K562 (cell line): ENCODE results near the gene CLIC3. TPM values are rescaled to one million over a fixed set of nuclear protein-coding genes. Genes with fewer than 3 reads are reported as not detected.
A peak's percentile ranks its signal among the peaks of the same experiment; 100 is the strongest.

Source experiments
- ATAC-seq: fragments of 200-7000 bp; cut with Tn5 transposase; 3 replicates; pipeline ENCODE4 v1.9.1; 2020; ENCODE audit warnings: moderate library complexity
- BruUV-seq: library from RNA; stranded (reverse); fragments of 400-500 nt; replicated peaks from 2 replicates; lab custom pipeline; 2021; lab: Mats Ljungman, UMichigan
- CTCF ChIA-PET: fragments of 300-600 bp; formaldehyde crosslinking; extraction: SDS; loops from one replicate; lab custom pipeline; 2021; ENCODE audit warnings: low intra/inter-chr PET ratio; lab: Yijun Ruan, JAX
- POLR2A ChIA-PET: fragments of 300-600, 350-650 bp; sonication (Branson Sonifier 250); formaldehyde crosslinking; extraction: SDS; loops from one replicate; lab custom pipeline; 2021; ENCODE audit warnings: antibody characterized with exemption, inconsistent platforms; lab: Yijun Ruan, JAX
- DNase-seq, 4 experiments: peaks; one replicate each; pipeline versions ENCODE4 v3.0.0 to v3.0.0-alpha.2; 2011 to 2018; ENCODE audit warnings: low spot score in 3 of 4, mixed read lengths in 3 of 4; ENCODE audit errors: extremely low read depth in 1 of 4
- FAIRE-seq: peaks from 2 replicates; lab custom pipeline; 2011; peaks lifted over from hg19 to GRCh38; lab: Jason Lieb, UNC
- H2AFZ ChIP-seq: 2 replicates; pipeline ENCODE4 v1.6.0; 2011; ENCODE audit warnings: low read depth, low read length, control low read depth, inconsistent platforms
- H3K27ac ChIP-seq: fragments of 200-600 bp; 3 replicates; pipeline ENCODE4 v1.8.0; 2011; ENCODE audit warnings: low read depth, mild to moderate bottlenecking, control low read depth, inconsistent platforms, low read length, moderate library complexity, mixed read lengths; ENCODE audit errors: extremely low read depth
- H3K27me3 ChIP-seq, 2 experiments: fragments of 300-600 bp in 1 of 2; 2 replicates in 1 of 2; 3 replicates in 1 of 2; pipeline versions ENCODE4 v1.6.0 to v1.8.0; 2011; ENCODE audit warnings: inconsistent platforms in 2 of 2, low read length in 2 of 2, mild to moderate bottlenecking in 1 of 2, mixed read lengths in 1 of 2, moderate library complexity in 1 of 2; ENCODE audit not compliant: control insufficient read depth in 2 of 2, insufficient read depth in 2 of 2
- H3K36me3 ChIP-seq: fragments of 300-600 bp; 3 replicates; pipeline ENCODE4 v1.8.0; 2011; ENCODE audit warnings: mild to moderate bottlenecking, low read length, inconsistent platforms; ENCODE audit not compliant: control insufficient read depth, insufficient read depth
- H3K4me1 ChIP-seq, 2 experiments: fragments of 200-600 bp in 1 of 2; replicated peaks in 1 of 2; 2 replicates in 1 of 2; 3 replicates in 1 of 2; pipeline versions ENCODE4 v1.5.1 to v1.8.0; 2011; ENCODE audit warnings: inconsistent platforms in 2 of 2, low read length in 2 of 2, mild to moderate bottlenecking in 1 of 2, mixed read lengths in 1 of 2, moderate library complexity in 1 of 2; ENCODE audit not compliant: control insufficient read depth in 2 of 2, insufficient read depth in 2 of 2
- H3K4me2 ChIP-seq: 2 replicates; pipeline ENCODE4 v1.6.1; 2011; ENCODE audit warnings: low read length, control low read depth, inconsistent platforms, mixed read lengths; ENCODE audit not compliant: insufficient read depth
- H3K4me3 ChIP-seq: fragments of 200-600 bp; sonication (generic), shearing (Covaris generic); 2 replicates; pipeline ENCODE4 v1.5.1; 2016; ENCODE audit warnings: control low read depth, inconsistent platforms
- H3K79me2 ChIP-seq: fragments of 200-600 bp; 3 replicates; pipeline ENCODE4 v1.8.0; 2011; ENCODE audit warnings: low read length, inconsistent platforms; ENCODE audit not compliant: control insufficient read depth, insufficient read depth
- H3K9ac ChIP-seq, 2 experiments: 2 replicates each; pipeline versions ENCODE4 v1.6.0 to v1.6.1; 2011; ENCODE audit warnings: low read depth in 2 of 2, low read length in 2 of 2, control low read depth in 1 of 2, inconsistent platforms in 1 of 2, mild to moderate bottlenecking in 1 of 2, mixed read lengths in 1 of 2; ENCODE audit not compliant: insufficient read depth in 1 of 2
- H3K9me1 ChIP-seq: one replicate; pipeline ENCODE4 v1.6.0; 2011; ENCODE audit warnings: inconsistent platforms, mild to moderate bottlenecking, low read length, moderate library complexity; ENCODE audit not compliant: control insufficient read depth, insufficient read depth
- H3K9me3 ChIP-seq: replicated peaks from 2 replicates; pipeline ENCODE4 v1.5.1; 2011; ENCODE audit warnings: low read depth, low read length, inconsistent platforms; ENCODE audit not compliant: control insufficient read depth, insufficient read depth
- H4K20me1 ChIP-seq: replicated peaks from 2 replicates; pipeline ENCODE4 v1.6.1; 2011; ENCODE audit warnings: low read length, inconsistent platforms, mixed read lengths; ENCODE audit not compliant: control insufficient read depth, insufficient read depth
- EZH2 ChIP-seq: IDR thresholded peaks from 2 replicates; pipeline ENCODE4 v1.6.1; 2012; ENCODE audit warnings: low read depth, mild to moderate bottlenecking, inconsistent platforms, low read length, borderline replicate concordance
- GABPA ChIP-seq: fragments of 200-800 bp; sonication (Bioruptor generic); conservative IDR thresholded peaks from 2 replicates; pipeline ENCODE4 v1.6.1; 2016; ENCODE audit warnings: low read depth, missing genetic modification characterization, missing compliant biosample characterization
- HLTF ChIP-seq: fragments of 450-650 bp; IDR thresholded peaks from 2 replicates; pipeline ENCODE4 v1.6.1; 2016
- SIX5 ChIP-seq, 2 experiments: IDR thresholded peaks; 2 replicates each; pipeline ENCODE4 v1.6.1; 2011; ENCODE audit warnings: low read length in 2 of 2, borderline replicate concordance in 1 of 2, low read depth in 1 of 2, mild to moderate bottlenecking in 1 of 2, moderate library complexity in 1 of 2; ENCODE audit not compliant: insufficient read depth in 1 of 2
- TARDBP ChIP-seq: fragments of 450-650 bp; IDR thresholded peaks from 2 replicates; pipeline ENCODE4 v1.6.1; 2016
- ZBTB33 ChIP-seq: sonication (generic); formaldehyde crosslinking; IDR thresholded peaks from 2 replicates; pipeline ENCODE4 v1.8.1; 2023; ENCODE audit warnings: mild to moderate bottlenecking, missing genetic modification reagents
- ZKSCAN3 ChIP-seq: fragments of 250-450 bp; sonication (Bioruptor Pico); IDR thresholded peaks from 2 replicates; pipeline ENCODE4 v1.4.0; 2020
- ZNF280B ChIP-seq: fragments of 250-450 bp; sonication (Bioruptor Pico); IDR thresholded peaks from 2 replicates; pipeline ENCODE4 v1.5.1; 2021; ENCODE audit warnings: mild to moderate bottlenecking
- ZNF79 ChIP-seq: fragments of 250-450 bp; sonication (Bioruptor Pico); IDR thresholded peaks from 2 replicates; pipeline ENCODE4 v1.4.0; 2020; ENCODE audit warnings: low read depth, mild to moderate bottlenecking, moderate library complexity
- WGBS: fragments of 100-300 bp; shearing (Covaris generic); methylation state at CpG from one replicate; pipeline ENCODE4 v1.1.6; 2016; ENCODE audit warnings: low coverage, mixed read lengths; ENCODE audit not compliant: insufficient coverage; ENCODE audit errors: missing lambda C conversion rate; 5-methylcytosine and 5-hydroxymethylcytosine counted together
- in situ Hi-C: fragments of 300-500 bp; cut with MboI; formaldehyde crosslinking; loops from 4 replicates; pipeline ENCODE4 v1.15.0; 2018; ENCODE audit warnings: inconsistent platforms, mixed read lengths
- intact Hi-C: fragments of 100-400 bp; cut with micrococcal nuclease; formaldehyde crosslinking; loops from 2 replicates; pipeline ENCODE4 v1.14.2; 2022
- polyA plus RNA-seq, 8 experiments: library from polyadenylated mRNA; depleted of rRNA in 4 of 8; stranded (reverse) in 5 of 8; unstranded in 3 of 8; fragments of >200 nt; fragmentation: Nextera tagmentation in 2 of 8; fragmentation: Illumina TruSeq in 1 of 8; extraction: Ambion mirVana in 2 of 8; extraction: Trizol in 1 of 8; gene quantifications; 2 replicates each; pipeline versions ENCODE4 v1.2.1 to v1.2.3, GENCODE V29; 2011 to 2014; ENCODE audit warnings: inconsistent platforms in 1 of 8, missing spikeins in 1 of 8
- total RNA-seq, 7 experiments: library from RNA; depleted of rRNA in 6 of 7; stranded (reverse); fragments of >200 nt in 6 of 7; fragmentation: Illumina TruSeq in 2 of 7; extraction: Trizol in 2 of 7; gene quantifications; 2 replicates each; pipeline versions ENCODE4 v1.2.1 to v1.2.3, GENCODE V29; 2011 to 2021; ENCODE audit warnings: low replicate concordance in 1 of 7

CLIC3 gene
- total and polyA plus RNA-seq, 9 of the 15 experiments (the other 6 are each of a cell fraction or from before 2014, with no cell fraction given), result 0.27 to 0.29 TPM; not detected in 7

GRCh38 chr9:136952876-136953770, 43.2 kb downstream of the CLIC3 start:
- FAIRE-seq (no peak), ATAC-seq (no peak), DNase-seq (no peak)
- H3K79me2 ChIP-seq, result no peaks in the 10 kb centered on the region
- H3K9me1 ChIP-seq, result peaks cover 2% of the 10 kb centered on the region
- H3K27me3 ChIP-seq, result peaks cover 2 to 7% of the 10 kb centered on the region in 2 experiments; a peak in 3 of 5 replicates
- 0 out of 2 replicates have a peak, but pooled peaks cover 4% of the 10 kb centered on the region for H4K20me1 ChIP-seq
- WGBS, result 71% methylated on average over 31 of the region's 44 CpGs
- CTCF ChIA-PET, result no interaction called here
- peaks cover 2 to 61% of the 10 kb centered on the region in 2 experiments; a peak in 4 of 5 replicates for H3K4me1 ChIP-seq
- no TSS peak for BruUV-seq
- POLR2A ChIA-PET, result interaction anchor here (0.6 to 0.7 kb wide), 3 partner anchors 25 to 49 kb away, joined by 3 to 4 read pairs (median 3); no protein-coding TSS in a partner anchor
- TF ChIP-seq ZKSCAN3 (CRISPR knock-in tag), result no peak
- no peak for TF ChIP-seq SIX5 (IDR thresholded peaks at IDR 0.05; ENCODE audit: borderline replicate concordance in 1 of 2, insufficient read depth in 1 of 2, low read depth in 1 of 2, low read length in 2 of 2)
- no peak for TF ChIP-seq ZNF79 (CRISPR knock-in tag)
- peak; percentile 87 for TF ChIP-seq ZBTB33 (CRISPR knock-in tag)
- no peak for TF ChIP-seq GABPA (tag)
- TF ChIP-seq TARDBP, result no peak
- no peak for TF ChIP-seq ZNF280B
- TF ChIP-seq HLTF, result no peak
- TF ChIP-seq EZH2, result no peak
- peak overlapping the region in 1 of 2 experiments; percentile 35; a peak in 1 of 4 replicates for H3K9ac ChIP-seq
- no peaks in the 10 kb centered on the region for H3K36me3 ChIP-seq
- in situ Hi-C loops, result no loop called here
- H3K27ac ChIP-seq, result no peak overlapping the region
- no peak overlapping the region for H3K4me2 ChIP-seq
- H2AFZ ChIP-seq, result no peak overlapping the region
- no peak overlapping the region for H3K4me3 ChIP-seq
- intact Hi-C loops, result no loop called here
- no peaks in the 10 kb centered on the region for H3K9me3 ChIP-seq
